ENCODE results near the gene FBXO34.

The FBXO34 gene

GRCh38 chr14:55243386-55243785 is 27.8 kb upstream of the FBXO34 start:
- Histone ChIP-seq H3K4me2 (no peak overlapping the region), H3K4me3 (no peak overlapping the region), H3K9ac (no peak overlapping the region), H3K36me3 (no peaks in the 10 kb centered on the region), H4K20me1 (no peaks in the 10 kb centered on the region), H3K4me1 (no peaks in the 10 kb centered on the region), H3K27ac (no peak overlapping the region), H3K9me3 (no peaks in the 10 kb centered on the region), H3K27me3 (no peaks in the 10 kb centered on the region)
- TF ChIP-seq Cebpa-rat (IDR thresholded peaks at IDR 0.05), result no peak

- no peak overlapping the region for H3K4me2 ChIP-seq
- no peaks in the 10 kb centered on the region for H3K9me3 ChIP-seq
- TF ChIP-seq Cebpa-rat (IDR thresholded peaks at IDR 0.05), result no peak
These were observed 27.4 kb upstream of the FBXO34 start for GRCh38 chr14:55243813-55244212.

GRCh38 chr14:55245657-55246268 is 25.5 kb upstream of the FBXO34 start:
- no peak overlapping the region for H3K4me2 ChIP-seq
- no peaks in the 10 kb centered on the region for H3K27me3 ChIP-seq
- H3K4me3 ChIP-seq, result no peak overlapping the region
- no peaks in the 10 kb centered on the region for H4K20me1 ChIP-seq
- no peaks in the 10 kb centered on the region for H3K36me3 ChIP-seq
- no peak overlapping the region for H3K9ac ChIP-seq
- no peak overlapping the region for H3K27ac ChIP-seq
- no peaks in the 10 kb centered on the region for H3K9me3 ChIP-seq
- TF ChIP-seq Cebpa-rat (IDR thresholded peaks at IDR 0.05), result no peak
- no peaks in the 10 kb centered on the region for H3K4me1 ChIP-seq

More at GRCh38 chr14:55243813-55244212, 27.4 kb upstream of the FBXO34 start:
- H3K4me3 ChIP-seq, result no peak overlapping the region
- H4K20me1 ChIP-seq, result no peaks in the 10 kb centered on the region
- H3K4me1 ChIP-seq, result no peaks in the 10 kb centered on the region
- no peak overlapping the region for H3K9ac ChIP-seq
- no peaks in the 10 kb centered on the region for H3K27me3 ChIP-seq
- H3K27ac ChIP-seq, result no peak overlapping the region
- no peaks in the 10 kb centered on the region for H3K36me3 ChIP-seq

GRCh38 chr14:55248411-55248810 is 22.8 kb upstream of the FBXO34 start:
- no peak overlapping the region for H3K27ac ChIP-seq
- H3K9me3 ChIP-seq, result no peaks in the 10 kb centered on the region
- H3K27me3 ChIP-seq, result no peaks in the 10 kb centered on the region
- no peak overlapping the region for H3K4me2 ChIP-seq
- TF ChIP-seq Cebpa-rat (IDR thresholded peaks at IDR 0.05), result no peak
- no peaks in the 10 kb centered on the region for H3K36me3 ChIP-seq
- no peaks in the 10 kb centered on the region for H4K20me1 ChIP-seq
- no peak overlapping the region for H3K9ac ChIP-seq
- H3K4me3 ChIP-seq, result no peak overlapping the region
- no peaks in the 10 kb centered on the region for H3K4me1 ChIP-seq

- H3K27ac ChIP-seq, result no peak overlapping the region
- no peak overlapping the region for H3K4me3 ChIP-seq
- H3K4me2 ChIP-seq, result no peak overlapping the region
- H3K27me3 ChIP-seq, result no peaks in the 10 kb centered on the region
- H3K4me1 ChIP-seq, result no peaks in the 10 kb centered on the region
- H3K36me3 ChIP-seq, result no peaks in the 10 kb centered on the region
- no peaks in the 10 kb centered on the region for H4K20me1 ChIP-seq
- H3K9ac ChIP-seq, result no peak overlapping the region
- H3K9me3 ChIP-seq, result no peaks in the 10 kb centered on the region
- no peak for TF ChIP-seq Cebpa-rat (IDR thresholded peaks at IDR 0.05)
These were observed 21.8 kb upstream of the FBXO34 start for GRCh38 chr14:55249423-55249822.

GRCh38 chr14:55253276-55253675 is 17.9 kb upstream of the FBXO34 start:
- TF ChIP-seq Cebpa-rat (IDR thresholded peaks at IDR 0.05), result no peak
- no peak overlapping the region for H3K27ac ChIP-seq

GRCh38 chr14:55254581-55254980 is 16.6 kb upstream of the FBXO34 start:
- Histone ChIP-seq H3K4me2 (no peak overlapping the region), H3K36me3 (no peaks in the 10 kb centered on the region), H3K9me3 (no peaks in the 10 kb centered on the region), H3K9ac (no peak overlapping the region), H3K27ac (no peak overlapping the region), H4K20me1 (no peaks in the 10 kb centered on the region), H3K4me1 (no peaks in the 10 kb centered on the region), H3K27me3 (no peaks in the 10 kb centered on the region), H3K4me3 (no peak overlapping the region)
- no peak for TF ChIP-seq Cebpa-rat (IDR thresholded peaks at IDR 0.05)

More at GRCh38 chr14:55253276-55253675, 17.9 kb upstream of the FBXO34 start:
- Histone ChIP-seq H3K36me3 (no peaks in the 10 kb centered on the region), H3K9ac (no peak overlapping the region), H3K4me3 (no peak overlapping the region), H3K27me3 (no peaks in the 10 kb centered on the region), H3K9me3 (no peaks in the 10 kb centered on the region), H3K4me1 (no peaks in the 10 kb centered on the region), H3K4me2 (no peak overlapping the region), H4K20me1 (no peaks in the 10 kb centered on the region)

- H3K36me3 ChIP-seq, result no peaks in the 10 kb centered on the region
- H4K20me1 ChIP-seq, result no peaks in the 10 kb centered on the region
- no peak overlapping the region for H3K4me3 ChIP-seq
- H3K4me2 ChIP-seq, result no peak overlapping the region
- no peaks in the 10 kb centered on the region for H3K9me3 ChIP-seq
- no peak overlapping the region for H3K9ac ChIP-seq
- no peaks in the 10 kb centered on the region for H3K27me3 ChIP-seq
- TF ChIP-seq Cebpa-rat (IDR thresholded peaks at IDR 0.05), result no peak
- H3K4me1 ChIP-seq, result no peaks in the 10 kb centered on the region
- H3K27ac ChIP-seq, result no peak overlapping the region
These were observed 15.2 kb upstream of the FBXO34 start for GRCh38 chr14:55255979-55256378.

GRCh38 chr14:55256586-55256985 is 14.6 kb upstream of the FBXO34 start:
- Histone ChIP-seq H3K9me3 (no peaks in the 10 kb centered on the region), H3K4me2 (no peak overlapping the region), H4K20me1 (no peaks in the 10 kb centered on the region), H3K4me1 (no peaks in the 10 kb centered on the region), H3K4me3 (no peak overlapping the region), H3K9ac (no peak overlapping the region), H3K36me3 (no peaks in the 10 kb centered on the region), H3K27ac (no peak overlapping the region), H3K27me3 (no peaks in the 10 kb centered on the region)
- no peak for TF ChIP-seq Cebpa-rat (IDR thresholded peaks at IDR 0.05)

- H3K4me1 ChIP-seq, result no peaks in the 10 kb centered on the region
- no peaks in the 10 kb centered on the region for H3K9me3 ChIP-seq
- H3K27ac ChIP-seq, result no peak overlapping the region
- H3K36me3 ChIP-seq, result no peaks in the 10 kb centered on the region
- no peaks in the 10 kb centered on the region for H3K27me3 ChIP-seq
- H3K4me2 ChIP-seq, result no peak overlapping the region
- no peak overlapping the region for H3K4me3 ChIP-seq
- TF ChIP-seq Cebpa-rat (IDR thresholded peaks at IDR 0.05), result no peak
- H3K9ac ChIP-seq, result no peak overlapping the region
- no peaks in the 10 kb centered on the region for H4K20me1 ChIP-seq
These were observed 6.0 kb upstream of the FBXO34 start for GRCh38 chr14:55265197-55265596.

GRCh38 chr14:55267820-55268219 is 3.4 kb upstream of the FBXO34 start:
- Histone ChIP-seq H4K20me1 (peaks cover 9% of the 10 kb centered on the region), H3K9me3 (no peaks in the 10 kb centered on the region), H3K36me3 (no peaks in the 10 kb centered on the region), H3K4me1 (peaks cover 6% of the 10 kb centered on the region), H3K9ac (no peak overlapping the region), H3K4me2 (no peak overlapping the region), H3K27me3 (no peaks in the 10 kb centered on the region), H3K27ac (no peak overlapping the region), H3K4me3 (no peak overlapping the region)
- no peak for TF ChIP-seq Cebpa-rat (IDR thresholded peaks at IDR 0.05)

Data from BLaER1 (cell line).